HG02763 (cell line): ENCODE measurements around the gene IFT74.
"Not testable (repeated sequence)": the region's sequence is repeated elsewhere in the genome, so short reads cannot be mapped to it uniquely, and the experiment has no call there.

Source experiments
- ATAC-seq: cut with Tn5 transposase; IDR thresholded peaks from one replicate; pipeline ENCODE4 v1.9.1; 2021; ENCODE audit warnings: mild to moderate bottlenecking, moderate library complexity; ENCODE audit not compliant: unreplicated experiment

IFT74 gene

GRCh38 chr9:27065288-27065687, 109.1 kb downstream of the IFT74 start:
- ATAC-seq: no peak

GRCh38 chr9:27073841-27074728, 117.9 kb downstream of the IFT74 start:
- ATAC-seq: no peak

- ATAC-seq: no peak
These were observed 122.5 kb downstream of the IFT74 start for GRCh38 chr9:27078685-27079084.

- no peak for ATAC-seq
These were observed 129.2 kb downstream of the IFT74 start for GRCh38 chr9:27085456-27085855.

- no peak for ATAC-seq
These were observed 130.8 kb downstream of the IFT74 start for GRCh38 chr9:27086818-27087680.

- no peak for ATAC-seq
These were observed 132.8 kb downstream of the IFT74 start for GRCh38 chr9:27088981-27089380.

- ATAC-seq: no peak
These were observed 133.5 kb downstream of the IFT74 start for GRCh38 chr9:27089706-27090105.

GRCh38 chr9:27090231-27090630, 134.0 kb downstream of the IFT74 start:
- no peak for ATAC-seq

- ATAC-seq: no peak
These were observed 134.5 kb downstream of the IFT74 start for GRCh38 chr9:27090711-27091110.

- ATAC-seq: not testable (repeated sequence)
These were observed 136.3 kb downstream of the IFT74 start for GRCh38 chr9:27092496-27092895.

- ATAC-seq: not testable (repeated sequence)
These were observed 137.3 kb downstream of the IFT74 start for GRCh38 chr9:27093384-27094067.

GRCh38 chr9:27094640-27095298, 138.6 kb downstream of the IFT74 start:
- no peak for ATAC-seq

- no peak for ATAC-seq
These were observed 151.0 kb downstream of the IFT74 start for GRCh38 chr9:27107241-27107640.

- ATAC-seq: no peak
These were observed 152.8 kb downstream of the IFT74 start, which contains the start of gene TEK for GRCh38 chr9:27108981-27109541. Gene TEK, plus strand, starts transcription at chr9:27109225. Its CDS starts 366 bp downstream, at chr9:27109591.

GRCh38 chr9:27109621-27110020, 153.4 kb downstream of the IFT74 start:
- no peak for ATAC-seq

GRCh38 chr9:27110181-27110580, 154.0 kb downstream of the IFT74 start:
- no peak for ATAC-seq

- ATAC-seq: no peak
These were observed 156.0 kb downstream of the IFT74 start for GRCh38 chr9:27112235-27112634.
